Measurements from ENCODE around the gene CEP41.

CEP41 gene

GRCh38 chr7:130384371-130384801 lies 56.4 kb downstream of the CEP41 start:
- no peak for ATAC-seq
- no peak for TF ChIP-seq TSHZ2 (CRISPR knock-in tag; IDR thresholded peaks at IDR 0.05)
- TF ChIP-seq ZC3H10 (CRISPR knock-in tag; IDR thresholded peaks at IDR 0.05) = no peak
- no peak for TF ChIP-seq BACH2 (CRISPR knock-in tag; IDR thresholded peaks at IDR 0.05; ENCODE audit: borderline replicate concordance)

- no peak for TF ChIP-seq RARB (CRISPR knock-in tag; IDR thresholded peaks at IDR 0.05)
- no peak for TF ChIP-seq GLIS3 (CRISPR knock-in tag; IDR thresholded peaks at IDR 0.05)
- TF ChIP-seq TOX (CRISPR knock-in tag; IDR thresholded peaks at IDR 0.05; ENCODE audit: borderline replicate concordance) = no peak
- TF ChIP-seq ZNF70 (CRISPR knock-in tag; IDR thresholded peaks at IDR 0.05) = no peak
- TF ChIP-seq POU6F1 (CRISPR knock-in tag; IDR thresholded peaks at IDR 0.05; ENCODE audit: borderline replicate concordance, low read depth) = no peak
- no peak for TF ChIP-seq CSDC2 (CRISPR knock-in tag; IDR thresholded peaks at IDR 0.05)
- TF ChIP-seq OSR1 (CRISPR knock-in tag; IDR thresholded peaks at IDR 0.05) = no peak
- TF ChIP-seq PPARA (CRISPR knock-in tag; IDR thresholded peaks at IDR 0.05; ENCODE audit: borderline replicate concordance) = no peak
- no peak for ATAC-seq
Measured at GRCh38 chr7:130383187-130383980, 57.4 kb downstream of the CEP41 start.

- TF ChIP-seq PPARA (CRISPR knock-in tag; IDR thresholded peaks at IDR 0.05; ENCODE audit: borderline replicate concordance) (no peak), ZNF70 (CRISPR knock-in tag; IDR thresholded peaks at IDR 0.05) (no peak), ZFP3 (CRISPR knock-in tag; IDR thresholded peaks at IDR 0.05) (no peak), PATZ1 (CRISPR knock-in tag; IDR thresholded peaks at IDR 0.05; ENCODE audit: borderline replicate concordance) (no peak), GLIS3 (CRISPR knock-in tag; IDR thresholded peaks at IDR 0.05) (no peak), TOX (CRISPR knock-in tag; IDR thresholded peaks at IDR 0.05; ENCODE audit: borderline replicate concordance) (no peak), ARNTL (CRISPR knock-in tag; IDR thresholded peaks at IDR 0.05; ENCODE audit: borderline replicate concordance, low read depth) (no peak), ZNF8 (CRISPR knock-in tag; IDR thresholded peaks at IDR 0.05) (no peak), ISL1 (CRISPR knock-in tag; IDR thresholded peaks at IDR 0.05) (no peak), ESRRG (CRISPR knock-in tag; IDR thresholded peaks at IDR 0.05) (no peak), SNAI2 (CRISPR knock-in tag; IDR thresholded peaks at IDR 0.05) (no peak)
Measured at GRCh38 chr7:130381468-130382312, 59.1 kb downstream of the CEP41 start.

GRCh38 chr7:130380861-130381455 lies 59.9 kb downstream of the CEP41 start:
- peak; percentile 10; the same call in 2 of the 3 replicates for ATAC-seq
- TF ChIP-seq POU6F1 (CRISPR knock-in tag; IDR thresholded peaks at IDR 0.05; ENCODE audit: borderline replicate concordance, low read depth) = no peak
- TF ChIP-seq CSRNP3 (CRISPR knock-in tag; IDR thresholded peaks at IDR 0.05) = no peak
- TF ChIP-seq TCF4 (CRISPR knock-in tag; IDR thresholded peaks at IDR 0.05; ENCODE audit: borderline replicate concordance) = no peak
- TF ChIP-seq TSHZ2 (CRISPR knock-in tag; IDR thresholded peaks at IDR 0.05) = no peak
- no peak for TF ChIP-seq BACH2 (CRISPR knock-in tag; IDR thresholded peaks at IDR 0.05; ENCODE audit: borderline replicate concordance)
- no peak for TF ChIP-seq CSDC2 (CRISPR knock-in tag; IDR thresholded peaks at IDR 0.05)
- TF ChIP-seq ARNTL (CRISPR knock-in tag; IDR thresholded peaks at IDR 0.05; ENCODE audit: borderline replicate concordance, low read depth) = no peak
- no peak for TF ChIP-seq OSR1 (CRISPR knock-in tag; IDR thresholded peaks at IDR 0.05)
- no peak for TF ChIP-seq GLIS3 (CRISPR knock-in tag; IDR thresholded peaks at IDR 0.05)
- TF ChIP-seq ZNF70 (CRISPR knock-in tag; IDR thresholded peaks at IDR 0.05) = no peak
- TF ChIP-seq RARB (CRISPR knock-in tag; IDR thresholded peaks at IDR 0.05) = no peak

More at GRCh38 chr7:130381468-130382312, 59.1 kb downstream of the CEP41 start:
- ATAC-seq = no peak

All from SK-N-SH treated with all-trans-retinoic acid at 6 μM for 48 hours (cell line).